ENCODE results near the gene MYEF2. TPM values are rescaled to one million over a fixed set of nuclear protein-coding genes. Genes with fewer than 3 reads are reported as not detected.

The MYEF2 gene
- total RNA-seq (2022; extraction: Qiagen RNA extraction; ENCODE audit: low read depth) = 13.2 to 19.2 TPM (median 17.3 TPM) in 5 replicates

GRCh38 chr15:48177766-48178647, at the start of gene MYEF2:
Gene MYEF2, minus strand, starts transcription at chr15:48178295. Its CDS starts 58 bp downstream, at chr15:48178237.

GRCh38 chr15:48205981-48206380, 27.9 kb upstream of the MYEF2 start, which contains the start of gene SLC12A1:
Gene SLC12A1, plus strand, starts transcription at chr15:48206302. Its CDS starts 1,418 bp downstream, at chr15:48207720.

GRCh38 chr15:48191574-48192225, 13.6 kb upstream of the MYEF2 start, which contains the start of gene CTXN2:
Gene CTXN2, plus strand, starts transcription at chr15:48191665. Its CDS starts 9,636 bp downstream, at chr15:48201301.

GRCh38 chr15:48120745-48121144, 57.4 kb downstream of the MYEF2 start, which contains the start of gene SLC24A5:
Gene SLC24A5, plus strand, starts transcription at chr15:48120990. Its CDS starts 55 bp downstream, at chr15:48121045.

Other genes with a start within 250 kb of the MYEF2 start
- gene SLC24A5, start 57.3 kb downstream of the MYEF2 start, total RNA-seq (2022; extraction: Qiagen RNA extraction; ENCODE audit: low read depth) = not detected in 5 replicates
- 0.02 to 0.04 TPM in 2 of 5 replicates, not detected in the others for gene CTXN2, start 13.4 kb upstream of the MYEF2 start, total RNA-seq (2022; extraction: Qiagen RNA extraction; ENCODE audit: low read depth)
- not detected in 5 replicates for gene SLC12A1, start 28.0 kb upstream of the MYEF2 start, total RNA-seq (2022; extraction: Qiagen RNA extraction; ENCODE audit: low read depth)
- gene DUT, start 153.1 kb upstream of the MYEF2 start, total RNA-seq (2022; extraction: Qiagen RNA extraction; ENCODE audit: low read depth) = 86.1 to 119 TPM (median 108 TPM) in 5 replicates

Measured in A549 treated with DMSO at 1 μM for 4 hours (cell line).